ENCODE results near the gene USP46. TPM values are rescaled to one million over a fixed set of nuclear protein-coding genes. Genes with fewer than 3 reads are reported as not detected.

Gene USP46
- total RNA-seq, 1 donor from 2014 or later: 12.3 TPM

GRCh38 chr4:52657292-52657617 lies 1.8 kb downstream of the USP46 start:
- TF ChIP-seq CTCF (IDR thresholded peaks at IDR 0.05): no peak
- H3K27me3 ChIP-seq (ENCODE audit: low read depth): no peaks in the 10 kb centered on the region
- H3K4me1 ChIP-seq: peaks cover 23% of the 10 kb centered on the region
- ATAC-seq (no peak), DNase-seq (no peak)
- no peaks in the 10 kb centered on the region for H3K36me3 ChIP-seq
- H3K27ac ChIP-seq: no peak overlapping the region
- H3K4me3 ChIP-seq: no peak overlapping the region
- intact Hi-C loops (cut with DNase I): no loop called here
- H3K9me3 ChIP-seq: no peaks in the 10 kb centered on the region

GRCh38 chr4:52655506-52655905 lies 3.6 kb downstream of the USP46 start:
- no peaks in the 10 kb centered on the region for H3K9me3 ChIP-seq
- H3K27me3 ChIP-seq (ENCODE audit: low read depth): no peaks in the 10 kb centered on the region
- DNase-seq: no peak
- no peak for TF ChIP-seq CTCF (IDR thresholded peaks at IDR 0.05)
- no peak overlapping the region for H3K4me3 ChIP-seq
- intact Hi-C loops (cut with DNase I): no loop called here
- H3K36me3 ChIP-seq: no peaks in the 10 kb centered on the region
- no peak overlapping the region for H3K27ac ChIP-seq
- ATAC-seq: no peak
- H3K4me1 ChIP-seq: peaks cover 19% of the 10 kb centered on the region

GRCh38 chr4:52651996-52652672 lies 7.0 kb downstream of the USP46 start:
- Histone ChIP-seq H3K4me1 (no peaks in the 10 kb centered on the region), H3K9me3 (no peaks in the 10 kb centered on the region), H3K4me3 (no peak overlapping the region), H3K27ac (no peak overlapping the region), H3K36me3 (no peaks in the 10 kb centered on the region), H3K27me3 (ENCODE audit: low read depth) (no peaks in the 10 kb centered on the region)
- DNase-seq: no peak
- ATAC-seq: no peak
- TF ChIP-seq CTCF (IDR thresholded peaks at IDR 0.05): no peak
- intact Hi-C loops (cut with DNase I): no loop called here

- TF ChIP-seq CTCF (IDR thresholded peaks at IDR 0.05): no peak
- Histone ChIP-seq H3K9me3 (no peaks in the 10 kb centered on the region), H3K27ac (no peak overlapping the region), H3K27me3 (ENCODE audit: low read depth) (no peaks in the 10 kb centered on the region), H3K4me3 (no peak overlapping the region), H3K4me1 (peaks cover 5% of the 10 kb centered on the region), H3K36me3 (no peaks in the 10 kb centered on the region)
- intact Hi-C loops (cut with DNase I): no loop called here
- ATAC-seq (no peak), DNase-seq (no peak)
Measured at GRCh38 chr4:52648836-52649235, 10.3 kb downstream of the USP46 start.

GRCh38 chr4:52646741-52647140 lies 12.4 kb downstream of the USP46 start:
- Histone ChIP-seq H3K36me3 (no peaks in the 10 kb centered on the region), H3K27ac (no peak overlapping the region), H3K4me1 (peaks cover 9% of the 10 kb centered on the region), H3K27me3 (ENCODE audit: low read depth) (no peaks in the 10 kb centered on the region), H3K4me3 (no peak overlapping the region), H3K9me3 (no peaks in the 10 kb centered on the region)
- intact Hi-C loops (cut with DNase I): no loop called here
- TF ChIP-seq CTCF (IDR thresholded peaks at IDR 0.05): no peak
- no peak for ATAC-seq
- DNase-seq: no peak
